Cardiac septum (tissue), 1 donor: ENCODE data around the gene ARFGEF3. TPM values are rescaled to one million over a fixed set of nuclear protein-coding genes. Genes with fewer than 3 reads are reported as not detected.
"Not testable (repeated sequence)": the region's sequence is repeated elsewhere in the genome, so short reads cannot be mapped to it uniquely, and the experiment has no call there.

ENCODE experiments used
- DNase-seq: peaks from one replicate; pipeline ENCODE4 v3.0.0-alpha.2; 2020; ENCODE audit warnings: low spot score
- intact Hi-C: fragments of 100-400 bp; cut with DNase I; formaldehyde crosslinking; loops from one replicate; pipeline ENCODE4 v1.14.0; 2022
- total RNA-seq: library from RNA; stranded (reverse); fragmentation: NEBNext Ultra II Directional; extraction: Animal tissue kit (Norgen Biotek cat#: 25700); gene quantifications from one replicate; pipeline ENCODE4 v1.2.1, GENCODE V29; 2021
- donor health status: DM: no; HTN: no; CAD: no.

The ARFGEF3 gene
- total RNA-seq, 1 donor from 2014 or later, result 9.6 TPM

- no peak for DNase-seq
- intact Hi-C loops, result no loop called here
These were observed 162.1 kb downstream of the ARFGEF3 start for GRCh38 chr6:138323821-138324220.

GRCh38 chr6:138328210-138328609 is 166.5 kb downstream of the ARFGEF3 start:
- intact Hi-C loops, result no loop called here
- no peak for DNase-seq

DNA sequence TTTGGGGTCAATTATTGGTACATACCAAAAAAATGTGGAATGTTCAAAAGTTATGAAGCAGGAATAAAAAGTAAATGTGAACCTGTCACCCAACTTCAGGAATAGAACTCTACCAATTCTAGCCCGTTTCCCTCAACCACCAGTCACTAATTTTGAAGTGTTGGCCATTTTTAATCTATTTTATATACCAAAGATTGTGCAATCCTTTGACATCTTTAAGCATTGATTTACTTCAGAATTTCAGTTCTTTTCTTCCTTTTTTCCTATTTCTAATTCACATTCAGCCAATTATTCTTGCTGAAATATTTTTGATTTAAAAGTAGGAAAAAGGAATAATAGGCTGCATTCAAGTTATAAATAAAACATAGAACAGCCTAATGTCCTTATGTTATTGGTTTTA is 169.0 kb downstream of the ARFGEF3 start:
- intact Hi-C loops, result no loop called here
- DNase-seq, result no peak

- DNase-seq, result no peak
- intact Hi-C loops, result no loop called here
These were observed 169.7 kb downstream of the ARFGEF3 start for GRCh38 chr6:138331444-138331843.

GRCh38 chr6:138331984-138332383 is 170.2 kb downstream of the ARFGEF3 start:
- intact Hi-C loops, result no loop called here
- no peak for DNase-seq

- DNase-seq, result no peak
- intact Hi-C loops, result no loop called here
These were observed 172.3 kb downstream of the ARFGEF3 start for GRCh38 chr6:138334000-138334399.

DNA sequence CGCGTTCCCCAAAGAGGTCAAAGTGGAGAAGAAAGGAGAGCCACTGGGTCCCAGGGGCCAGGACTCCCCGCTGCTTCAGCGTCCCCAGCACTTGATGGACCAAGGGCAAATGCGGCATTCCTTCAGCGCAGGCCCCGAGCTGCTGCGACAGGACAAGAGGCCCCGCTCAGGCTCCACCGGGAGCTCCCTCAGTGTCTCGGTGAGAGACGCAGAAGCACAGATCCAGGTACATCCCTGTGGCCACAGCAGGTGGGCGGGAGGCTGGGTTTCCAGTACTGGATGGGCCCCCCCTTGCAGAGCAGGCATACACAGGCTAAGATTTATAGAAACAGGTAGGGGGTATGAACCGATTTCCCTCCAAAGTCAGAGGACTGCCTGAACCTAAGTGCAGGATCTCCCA is 173.2 kb downstream of the ARFGEF3 start:
- DNase-seq, result no peak
- intact Hi-C loops, result no loop called here

DNA sequence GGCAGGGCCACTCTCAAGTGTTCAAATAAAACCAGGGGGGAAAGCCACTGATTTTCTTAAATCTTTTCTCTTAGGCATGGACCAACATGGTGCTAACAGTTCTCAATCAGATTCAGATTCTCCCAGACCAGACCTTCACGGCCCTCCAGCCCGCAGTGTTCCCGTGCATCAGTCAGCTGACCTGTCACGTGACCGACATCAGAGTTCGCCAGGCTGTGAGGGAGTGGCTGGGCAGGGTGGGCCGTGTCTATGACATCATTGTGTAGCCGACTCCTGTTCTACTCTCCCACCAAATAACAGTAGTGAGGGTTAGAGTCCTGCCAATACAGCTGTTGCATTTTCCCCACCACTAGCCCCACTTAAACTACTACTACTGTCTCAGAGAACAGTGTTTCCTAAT is 174.5 kb downstream of the ARFGEF3 start:
- intact Hi-C loops, result no loop called here
- no peak for DNase-seq

DNA sequence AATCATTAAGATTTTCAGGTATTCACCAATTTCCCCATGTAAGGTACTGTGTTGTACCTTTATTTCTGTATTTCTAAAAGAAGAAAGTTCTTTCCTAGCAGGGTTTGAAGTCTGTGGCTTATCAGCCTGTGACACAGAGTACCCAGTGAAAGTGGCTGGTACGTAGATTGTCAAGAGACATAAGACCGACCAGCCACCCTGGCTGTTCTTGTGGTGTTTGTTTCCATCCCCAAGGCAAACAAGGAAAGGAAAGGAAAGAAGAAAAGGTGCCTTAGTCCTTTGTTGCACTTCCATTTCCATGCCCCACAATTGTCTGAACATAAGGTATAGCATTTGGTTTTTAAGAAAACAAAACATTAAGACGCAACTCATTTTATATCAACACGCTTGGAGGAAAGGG is 175.3 kb downstream of the ARFGEF3 start:
- DNase-seq, result no peak
- intact Hi-C loops, result no loop called here

DNA sequence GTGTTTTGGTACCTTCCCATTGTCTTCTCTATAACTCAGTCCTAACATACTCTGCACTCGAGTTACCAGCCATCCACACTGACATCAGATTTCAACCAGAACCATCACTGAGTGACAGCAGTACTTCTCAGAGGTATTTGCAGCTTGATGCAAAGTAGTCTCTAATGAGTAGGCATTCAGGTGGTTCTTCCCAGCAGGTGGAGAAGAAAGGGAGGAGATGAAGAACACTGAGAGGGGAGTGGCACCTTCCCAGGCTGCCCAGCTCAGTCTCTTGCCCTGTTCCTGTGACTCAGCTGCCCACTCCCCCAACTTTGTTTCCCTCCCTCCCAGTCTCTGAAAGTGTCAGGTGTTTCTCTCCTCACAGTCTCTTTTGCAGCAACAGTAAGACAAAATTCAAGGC is 177.3 kb downstream of the ARFGEF3 start:
- intact Hi-C loops, result no loop called here
- DNase-seq, result no peak

- no peak for DNase-seq
- intact Hi-C loops, result no loop called here
These were observed 179.4 kb downstream of the ARFGEF3 start for GRCh38 chr6:138341176-138341575.

DNA sequence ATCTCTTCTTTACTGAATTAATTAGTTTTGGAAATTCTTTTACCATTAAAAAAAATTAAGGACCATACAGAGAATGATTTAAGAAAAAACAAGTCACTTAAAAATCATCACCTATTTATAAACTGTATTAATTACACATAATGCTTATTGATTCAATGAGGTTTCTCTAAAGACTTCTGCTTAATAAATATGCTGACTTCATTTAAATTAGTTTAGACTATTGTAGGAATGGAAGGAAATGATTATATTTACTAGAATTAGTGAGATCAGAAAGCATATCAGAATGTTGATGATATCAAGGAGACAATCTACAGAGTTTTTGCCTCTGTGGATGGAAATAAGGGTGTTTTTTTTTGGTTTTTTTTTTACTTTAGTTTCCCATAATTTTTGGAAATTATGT is 181.4 kb downstream of the ARFGEF3 start:
- DNase-seq, result no peak
- intact Hi-C loops, result no loop called here

GRCh38 chr6:138345565-138346285 is 184.0 kb downstream of the ARFGEF3 start:
- intact Hi-C loops, result no loop called here
- no peak for DNase-seq

- intact Hi-C loops, result no loop called here
- no peak for DNase-seq
These were observed 184.8 kb downstream of the ARFGEF3 start for GRCh38 chr6:138346302-138347195.

DNA sequence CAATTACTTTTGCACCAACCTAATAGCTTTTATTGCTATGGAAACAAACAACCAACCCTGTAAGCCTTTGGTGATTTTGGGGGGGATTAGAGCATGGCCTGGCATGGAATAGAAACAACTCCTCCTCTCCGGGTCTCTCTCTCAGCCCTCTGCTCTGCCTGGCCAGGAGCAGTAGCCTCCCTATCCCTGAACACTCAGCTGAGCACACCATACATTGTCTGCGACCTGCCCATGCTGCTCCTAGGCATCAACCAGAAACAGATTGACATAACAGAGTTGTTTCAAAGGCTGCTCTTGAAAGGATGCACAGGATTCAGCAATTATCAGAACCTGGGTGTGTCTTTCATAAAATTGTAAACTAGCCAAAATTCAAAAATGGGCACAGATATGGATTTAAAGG is 186.1 kb downstream of the ARFGEF3 start:
- intact Hi-C loops, result no loop called here
- no peak for DNase-seq

- intact Hi-C loops, result no loop called here
These were observed 188.2 kb downstream of the ARFGEF3 start for GRCh38 chr6:138349891-138350290.

DNA sequence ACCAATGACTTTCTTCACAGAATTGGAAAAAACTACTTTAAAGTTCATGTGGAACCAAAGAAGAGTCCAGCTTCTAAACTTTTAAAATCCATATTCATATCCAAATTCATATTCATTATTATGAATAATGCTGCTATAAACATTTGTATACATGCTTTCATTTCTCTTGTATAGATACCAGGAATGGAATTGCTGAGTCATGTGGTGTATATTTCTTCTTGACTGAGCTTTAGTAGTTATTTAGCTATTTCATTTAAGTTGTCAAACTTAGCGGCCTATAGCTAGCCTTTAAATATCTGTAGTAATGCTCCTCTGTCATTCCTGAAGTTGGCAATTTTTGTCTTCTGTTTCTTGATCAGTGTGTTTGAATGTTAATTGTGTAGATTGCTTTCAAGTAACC is 196.2 kb downstream of the ARFGEF3 start:
- intact Hi-C loops, result no loop called here
- no peak for DNase-seq

More at GRCh38 chr6:138349891-138350290, 188.2 kb downstream of the ARFGEF3 start:
- no peak for DNase-seq

GRCh38 chr6:138368684-138369083 is 206.9 kb downstream of the ARFGEF3 start:
- intact Hi-C loops, DNase-seq: not testable (repeated sequence)

DNA sequence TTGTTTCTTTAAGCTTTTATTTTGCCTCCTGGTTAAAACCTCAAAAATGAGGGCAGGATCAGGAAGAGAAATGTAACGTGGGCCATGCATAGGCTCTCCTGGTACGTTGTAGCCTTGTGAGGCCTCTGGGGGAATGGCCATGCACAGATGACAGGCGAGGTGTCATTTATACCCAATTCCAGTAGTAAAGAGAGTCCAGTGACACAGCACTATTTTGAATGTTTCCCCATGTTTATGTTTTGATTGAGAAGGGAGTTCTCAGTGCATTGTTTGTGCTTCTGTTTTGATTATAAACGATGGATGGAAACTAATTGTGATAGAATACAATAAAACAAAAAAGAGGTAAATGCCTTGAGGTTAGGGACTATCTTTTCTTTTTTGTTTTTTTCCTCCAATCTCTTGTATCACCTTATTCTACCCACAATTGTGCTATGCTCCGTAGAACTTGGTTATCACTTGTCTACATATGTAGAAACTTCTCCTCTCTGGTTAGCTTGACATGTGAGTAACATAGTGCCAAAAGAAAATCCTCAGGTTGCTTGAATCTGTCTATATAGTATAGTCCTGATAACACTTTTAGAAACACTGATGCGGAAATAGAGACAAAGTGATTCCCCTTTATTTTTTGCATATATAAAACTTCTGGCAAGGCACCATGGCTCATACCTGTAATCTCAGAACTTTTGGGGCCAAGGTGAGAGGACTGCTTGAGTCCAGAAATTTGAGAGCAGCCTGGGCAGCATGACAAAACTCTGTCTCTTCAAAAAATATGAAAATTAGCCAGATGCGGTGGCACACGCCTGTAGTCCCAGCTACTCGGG is 209.1 kb downstream of the ARFGEF3 start:
- DNase-seq, result no peak
- intact Hi-C loops, result no loop called here

DNA sequence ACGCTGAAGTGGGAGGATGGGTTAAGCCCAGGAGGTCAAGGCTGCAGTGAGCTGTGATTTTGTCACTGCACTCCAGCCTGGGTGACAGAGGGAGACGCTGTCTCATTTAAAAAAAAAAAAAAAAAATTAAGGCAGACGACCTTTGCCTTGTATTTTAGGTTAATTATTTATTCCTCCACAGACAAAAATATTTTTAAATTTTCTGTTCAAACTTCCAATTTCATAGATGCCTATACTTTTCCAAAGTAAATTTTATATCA is 209.6 kb downstream of the ARFGEF3 start:
- no peak for DNase-seq
- intact Hi-C loops, result no loop called here
